Measurements from ENCODE around the gene AREG.

The AREG gene

DNA sequence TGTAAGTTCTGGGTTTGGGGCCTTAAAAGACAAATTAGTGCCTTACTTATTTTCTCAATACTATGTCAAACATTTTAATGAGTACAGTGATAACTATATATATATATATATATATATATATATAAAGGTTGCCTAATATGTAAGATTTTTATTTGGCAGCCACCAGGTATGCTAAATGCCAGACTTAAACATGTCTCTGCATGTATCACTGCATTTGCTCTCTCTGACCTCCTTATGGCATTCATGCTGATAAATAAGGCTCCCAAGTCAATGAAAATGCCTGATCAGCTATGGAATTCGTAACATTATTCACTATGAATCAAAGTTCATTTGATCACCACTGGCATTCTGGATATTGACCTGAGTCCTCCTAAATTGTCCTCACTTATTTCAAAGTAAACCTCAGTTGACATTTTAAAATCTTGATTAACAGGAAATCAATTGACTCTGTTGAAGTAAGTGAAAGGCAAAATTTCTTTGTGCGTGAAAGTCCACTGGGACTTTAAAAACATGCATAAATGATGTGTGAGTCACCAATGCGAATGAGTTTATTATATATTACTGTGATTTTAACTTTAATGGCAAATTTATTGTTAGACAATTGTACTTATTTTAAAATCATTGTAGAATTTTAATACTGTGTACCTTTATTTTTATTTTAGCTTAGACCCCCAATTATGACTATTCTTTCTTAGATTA is 29.2 kb upstream of the AREG start:
- DNase-seq, result no peak
- H3K36me3 ChIP-seq, result no peaks in the 10 kb centered on the region
- TF ChIP-seq, protein P1, sequence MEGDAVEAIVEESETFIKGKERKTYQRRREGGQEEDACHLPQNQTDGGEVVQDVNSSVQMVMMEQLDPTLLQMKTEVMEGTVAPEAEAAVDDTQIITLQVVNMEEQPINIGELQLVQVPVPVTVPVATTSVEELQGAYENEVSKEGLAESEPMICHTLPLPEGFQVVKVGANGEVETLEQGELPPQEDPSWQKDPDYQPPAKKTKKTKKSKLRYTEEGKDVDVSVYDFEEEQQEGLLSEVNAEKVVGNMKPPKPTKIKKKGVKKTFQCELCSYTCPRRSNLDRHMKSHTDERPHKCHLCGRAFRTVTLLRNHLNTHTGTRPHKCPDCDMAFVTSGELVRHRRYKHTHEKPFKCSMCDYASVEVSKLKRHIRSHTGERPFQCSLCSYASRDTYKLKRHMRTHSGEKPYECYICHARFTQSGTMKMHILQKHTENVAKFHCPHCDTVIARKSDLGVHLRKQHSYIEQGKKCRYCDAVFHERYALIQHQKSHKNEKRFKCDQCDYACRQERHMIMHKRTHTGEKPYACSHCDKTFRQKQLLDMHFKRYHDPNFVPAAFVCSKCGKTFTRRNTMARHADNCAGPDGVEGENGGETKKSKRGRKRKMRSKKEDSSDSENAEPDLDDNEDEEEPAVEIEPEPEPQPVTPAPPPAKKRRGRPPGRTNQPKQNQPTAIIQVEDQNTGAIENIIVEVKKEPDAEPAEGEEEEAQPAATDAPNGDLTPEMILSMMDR (IDR thresholded peaks at IDR 0.05; ENCODE audit: low read depth, low read length), result no peak
- H3K4me1 ChIP-seq, result no peaks in the 10 kb centered on the region
- H3K4me3 ChIP-seq (ENCODE audit: low read depth, low read length), result no peak overlapping the region
- H3K27me3 ChIP-seq, result no peaks in the 10 kb centered on the region
- H3K9me3 ChIP-seq, result no peaks in the 10 kb centered on the region

DNA sequence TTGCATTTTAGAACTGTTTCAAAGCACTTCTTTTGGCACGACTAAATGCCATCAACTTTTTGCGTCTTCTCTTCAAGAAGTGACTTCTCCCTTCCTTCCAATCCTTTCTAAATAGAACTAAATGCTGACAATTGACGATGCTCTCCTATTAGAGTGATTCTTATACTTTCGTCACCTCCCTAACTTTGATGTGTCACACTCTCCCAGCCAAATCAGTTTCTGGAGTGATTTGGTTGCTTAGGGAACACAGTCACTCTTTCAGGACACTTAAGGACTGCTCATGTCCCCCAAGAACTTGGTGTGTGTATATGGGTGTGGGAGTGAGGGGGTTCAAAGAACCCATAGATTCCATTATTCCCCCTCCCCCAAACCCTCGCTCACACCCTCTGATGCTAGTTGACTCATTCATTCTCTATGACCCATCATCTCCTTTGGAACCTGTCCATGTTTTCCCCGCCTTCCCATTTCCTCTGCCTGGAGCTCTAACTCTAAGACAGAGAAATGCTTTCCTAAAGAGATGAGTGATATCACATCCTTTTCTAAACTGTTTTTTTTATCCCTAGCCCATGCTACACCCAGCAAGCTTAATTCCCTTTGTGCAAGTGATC is 26.8 kb upstream of the AREG start:
- H3K27me3 ChIP-seq, result no peaks in the 10 kb centered on the region
- TF ChIP-seq, protein P1 (IDR thresholded peaks at IDR 0.05; ENCODE audit: low read depth, low read length), result no peak
- no peak for DNase-seq
- H3K4me3 ChIP-seq (ENCODE audit: low read depth, low read length), result no peak overlapping the region
- no peaks in the 10 kb centered on the region for H3K9me3 ChIP-seq
- no peaks in the 10 kb centered on the region for H3K4me1 ChIP-seq
- no peaks in the 10 kb centered on the region for H3K36me3 ChIP-seq

DNA sequence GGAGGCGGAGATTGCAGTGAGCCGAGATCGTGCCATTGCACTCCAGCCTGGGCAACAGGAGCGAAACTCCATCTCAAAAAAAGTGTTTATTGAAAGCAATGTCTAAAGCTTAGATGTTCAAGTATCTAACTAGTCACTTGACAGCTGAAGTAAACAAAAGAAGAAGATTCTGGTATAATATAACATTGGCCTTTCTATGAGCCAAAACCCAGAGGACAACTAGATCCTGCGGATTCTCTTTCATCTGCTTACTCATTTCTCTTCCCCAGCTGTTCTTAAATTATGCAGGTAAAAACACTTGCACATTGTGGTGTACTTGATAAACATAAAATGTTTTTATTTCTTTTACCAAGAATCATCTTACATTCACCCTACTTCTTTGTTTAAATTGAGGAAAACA is 24.1 kb upstream of the AREG start:
- TF ChIP-seq, protein P1 (IDR thresholded peaks at IDR 0.05; ENCODE audit: low read depth, low read length), result no peak
- Histone ChIP-seq H3K27me3 (no peaks in the 10 kb centered on the region), H3K4me1 (no peaks in the 10 kb centered on the region), H3K4me3 (ENCODE audit: low read depth, low read length) (no peak overlapping the region), H3K9me3 (no peaks in the 10 kb centered on the region), H3K36me3 (no peaks in the 10 kb centered on the region)
- DNase-seq, result no peak

DNA sequence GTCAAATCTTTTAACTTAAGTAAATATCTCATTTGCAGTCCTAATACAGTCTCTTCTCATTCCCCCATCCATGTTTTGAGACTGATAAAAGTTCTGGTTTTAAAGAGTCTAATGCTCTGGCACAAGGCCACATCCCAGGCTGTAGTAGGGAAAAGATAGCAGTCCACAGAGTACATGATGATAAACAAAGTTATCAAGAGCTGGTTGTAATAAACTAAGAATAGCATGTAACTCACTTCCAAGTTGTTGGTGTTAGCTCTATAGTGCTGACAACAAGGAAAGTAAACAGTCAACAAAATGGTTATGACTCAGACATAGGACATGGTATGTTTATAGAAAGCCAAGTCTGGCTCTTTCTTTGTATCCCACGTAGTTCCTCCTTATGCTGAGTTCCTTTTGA is 21.8 kb upstream of the AREG start:
- no peaks in the 10 kb centered on the region for H3K9me3 ChIP-seq
- no peak overlapping the region for H3K4me3 ChIP-seq (ENCODE audit: low read depth, low read length)
- DNase-seq, result no peak
- TF ChIP-seq, protein P1 (IDR thresholded peaks at IDR 0.05; ENCODE audit: low read depth, low read length), result no peak
- no peaks in the 10 kb centered on the region for H3K4me1 ChIP-seq
- H3K36me3 ChIP-seq, result no peaks in the 10 kb centered on the region
- H3K27me3 ChIP-seq, result no peaks in the 10 kb centered on the region

DNA sequence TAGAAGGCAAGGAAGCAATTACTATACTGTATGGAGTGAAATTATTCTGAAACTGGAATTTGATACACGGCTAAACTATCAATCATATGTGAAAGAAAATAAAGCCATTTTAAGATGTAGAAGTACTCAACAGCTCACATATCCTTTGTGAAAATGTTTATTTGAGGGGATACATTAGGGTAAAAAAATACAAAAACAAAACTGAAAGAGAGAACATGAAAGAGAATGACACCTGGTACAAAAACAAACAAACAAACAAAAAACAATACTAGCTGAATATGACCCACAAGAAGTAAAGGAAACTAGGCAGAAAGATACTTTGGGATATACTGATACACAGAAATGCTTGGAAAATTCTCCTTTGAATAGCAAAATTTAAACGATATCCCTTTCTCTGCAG is 20.8 kb upstream of the AREG start:
- H3K4me1 ChIP-seq, result no peaks in the 10 kb centered on the region
- no peaks in the 10 kb centered on the region for H3K27me3 ChIP-seq
- H3K9me3 ChIP-seq, result no peaks in the 10 kb centered on the region
- no peak for DNase-seq
- TF ChIP-seq, protein P1 (IDR thresholded peaks at IDR 0.05; ENCODE audit: low read depth, low read length), result no peak
- no peaks in the 10 kb centered on the region for H3K36me3 ChIP-seq
- no peak overlapping the region for H3K4me3 ChIP-seq (ENCODE audit: low read depth, low read length)

DNA sequence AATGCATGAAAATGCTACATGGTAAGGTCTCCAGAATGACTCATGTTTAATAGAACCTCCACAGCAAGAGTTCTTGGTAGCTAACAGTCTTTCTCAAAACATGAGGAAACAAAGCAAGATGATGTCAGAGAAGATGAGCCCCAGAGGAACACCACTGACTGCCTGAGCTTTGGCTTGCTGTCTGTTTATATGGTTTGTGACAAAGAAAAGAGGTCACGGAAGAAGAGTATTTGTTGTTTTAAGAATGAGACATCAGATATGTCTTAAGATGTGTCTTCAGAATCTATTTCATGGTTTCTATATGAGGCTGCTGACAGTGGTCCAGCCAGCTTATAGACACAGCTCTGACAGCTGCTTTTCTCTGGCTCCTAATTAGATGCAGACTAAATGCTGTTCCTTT is 18.8 kb upstream of the AREG start:
- Histone ChIP-seq H3K27me3 (no peaks in the 10 kb centered on the region), H3K4me1 (no peaks in the 10 kb centered on the region), H3K9me3 (no peaks in the 10 kb centered on the region), H3K36me3 (no peaks in the 10 kb centered on the region), H3K4me3 (ENCODE audit: low read depth, low read length) (no peak overlapping the region)
- no peak for DNase-seq
- TF ChIP-seq, protein P1 (IDR thresholded peaks at IDR 0.05; ENCODE audit: low read depth, low read length), result no peak

Data from BE2C (cell line).